Measurements from ENCODE around the gene RFPL1.
"Not testable (repeated sequence)": the region's sequence is repeated elsewhere in the genome, so short reads cannot be mapped to it uniquely, and the experiment has no call there.

GRCh38 chr22:29438283-29438682 is at the start of gene RFPL1:
- TF ChIP-seq CTCF, POLR2A, POLR2AphosphoS5 (IDR thresholded peaks at IDR 0.05): not testable (repeated sequence)

Measured in gastroesophageal sphincter (tissue), 3 donors.